ENCODE results near the gene SLC12A4.

DNA sequence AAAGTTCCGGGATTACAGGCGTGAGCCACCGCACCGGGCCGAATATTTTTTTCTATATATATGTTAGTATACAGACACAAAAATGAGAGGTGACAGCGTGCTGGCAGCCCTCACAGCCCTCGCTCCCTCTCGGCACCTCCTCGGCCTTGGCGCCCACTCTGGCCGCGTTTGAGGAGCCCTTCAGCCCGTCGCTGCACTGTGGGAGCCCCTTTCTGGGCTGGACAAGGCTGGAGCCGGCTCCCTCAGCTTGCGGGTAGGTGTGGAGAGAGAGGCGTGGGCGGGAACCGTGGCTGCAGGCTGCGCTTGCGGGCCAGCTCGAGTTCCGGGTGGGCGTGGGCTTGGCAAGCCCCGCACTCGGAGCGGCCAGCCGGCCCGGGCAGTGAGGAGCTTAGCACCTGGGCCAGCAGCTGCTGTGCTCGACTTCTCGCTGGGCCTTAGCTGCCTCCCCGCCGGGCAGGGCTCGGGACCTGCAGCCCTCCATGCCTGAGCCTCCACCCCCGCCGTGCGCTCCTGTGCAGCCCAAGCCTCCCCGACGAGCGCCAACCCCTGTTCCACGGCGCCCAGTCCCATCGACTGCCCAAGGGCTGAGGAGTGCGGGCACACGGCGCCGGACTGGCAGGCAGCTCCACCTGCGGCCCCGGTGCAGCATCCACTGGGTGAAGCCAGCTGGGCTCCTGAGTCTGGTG is 13.7 kb upstream of the SLC12A4 start:
- TF ChIP-seq EGR1 (IDR thresholded peaks at IDR 0.05; ENCODE audit: low read depth in 2 of 2): no peak
- TF ChIP-seq CTCF (IDR thresholded peaks at IDR 0.05; ENCODE audit: low read depth, low read length, missing input control): no peak
- no peak for TF ChIP-seq TAF1 (conservative IDR thresholded peaks at IDR 0.05)
- no peak for TF ChIP-seq REST (IDR thresholded peaks at IDR 0.05)
- no peak for TF ChIP-seq ATF3 (IDR thresholded peaks at IDR 0.05)
- TF ChIP-seq RAD21 (IDR thresholded peaks at IDR 0.05): no peak
- no peak for TF ChIP-seq HNF4G (IDR thresholded peaks at IDR 0.05)
- TF ChIP-seq, protein P1, sequence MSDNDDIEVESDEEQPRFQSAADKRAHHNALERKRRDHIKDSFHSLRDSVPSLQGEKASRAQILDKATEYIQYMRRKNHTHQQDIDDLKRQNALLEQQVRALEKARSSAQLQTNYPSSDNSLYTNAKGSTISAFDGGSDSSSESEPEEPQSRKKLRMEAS (IDR thresholded peaks at IDR 0.05): no peak

Measured in liver (tissue), 3 donors.